ENCODE data around the gene ATP6V0B.

DNA sequence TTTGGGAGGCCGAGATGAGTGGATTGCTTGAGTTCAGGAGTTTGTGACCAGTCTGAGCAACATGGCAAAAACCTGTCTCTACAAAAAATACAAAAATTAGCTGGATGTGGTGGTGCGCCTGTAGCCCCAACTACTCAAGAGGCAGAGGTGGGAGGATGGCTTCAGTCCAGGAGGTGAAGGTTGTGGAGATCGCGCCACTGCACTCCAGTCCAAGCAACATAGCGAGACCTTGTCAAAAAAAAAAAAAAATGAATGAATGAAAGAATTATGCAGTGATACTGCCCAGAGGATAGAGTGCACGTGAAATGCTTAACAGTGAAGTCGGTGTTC is 5.4 kb upstream of the ATP6V0B start:
- no peak for TF ChIP-seq CTCF (conservative IDR thresholded peaks at IDR 0.05)
- no peak for TF ChIP-seq ZFX (IDR thresholded peaks at IDR 0.05)

Data from C4-2B (cell line).